Right renal cortex interstitium (tissue), 3 donors: ENCODE results near the gene ERICH2. TPM values are rescaled to one million over a fixed set of nuclear protein-coding genes. Genes with fewer than 3 reads are reported as not detected.
"Not testable (repeated sequence)": the region's sequence is repeated elsewhere in the genome, so short reads cannot be mapped to it uniquely, and the experiment has no call there.

Experiments
- DNase-seq, 3 donors: peaks; one replicate each; pipeline ENCODE4 v3.0.0-alpha.2; 2013; ENCODE audit warnings: low read depth in 3 of 3, low spot score in 2 of 3
- polyA plus RNA-seq, 3 donors: library from polyadenylated mRNA; unstranded; fragments of 120-200 nt; gene quantifications; one replicate each; pipeline ENCODE4 v1.2.1, GENCODE V29; 2013; ENCODE audit not compliant: insufficient read length in 3 of 3

Gene ERICH2
- polyA plus RNA-seq, result 1 to 10 TPM; 2.2 to 3.1 (median 2.7) TPM

DNA sequence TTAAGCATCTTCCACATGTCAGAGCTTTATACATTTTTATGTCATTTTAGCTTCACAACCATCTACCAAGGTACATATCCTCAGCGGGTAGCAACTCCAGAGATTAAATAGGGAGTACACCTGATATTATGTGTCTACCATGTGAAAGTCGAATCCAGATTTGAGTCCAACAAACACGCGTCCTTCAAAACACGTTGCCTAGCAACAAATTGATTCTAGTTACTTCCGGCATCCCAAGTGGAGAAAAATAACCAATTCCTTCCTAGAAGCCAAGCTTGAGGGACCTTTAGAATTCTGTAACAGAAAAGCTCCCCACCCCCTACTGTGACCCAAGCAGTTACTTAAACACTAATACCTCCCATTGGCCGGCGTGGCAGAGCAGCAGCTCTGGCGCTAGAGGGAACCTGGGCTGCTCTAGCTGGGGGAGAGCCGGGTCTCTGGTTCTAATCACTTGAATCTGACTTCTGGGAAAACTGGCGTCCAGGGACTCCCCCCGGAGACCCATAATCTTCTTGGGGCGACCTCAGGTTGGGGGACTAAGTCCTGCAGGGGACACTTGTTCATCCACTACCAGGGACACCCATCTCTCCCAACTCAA, at the start of gene ERICH2:
Gene ERICH2, plus strand, starts transcription at position 371 of the 598 bp plus-strand sequence. CDS start 304 bp downstream, outside the sequence.
- peak; percentile 31 to 50 (median 39) for DNase-seq

- no peak for DNase-seq
These were observed 48.5 kb upstream of the ERICH2 start for GRCh38 chr2:170721678-170722077.

- DNase-seq, result no peak
These were observed 47.9 kb upstream of the ERICH2 start for GRCh38 chr2:170722301-170722700.

- DNase-seq, result no peak
These were observed 46.7 kb upstream of the ERICH2 start for GRCh38 chr2:170723446-170723958.

DNA sequence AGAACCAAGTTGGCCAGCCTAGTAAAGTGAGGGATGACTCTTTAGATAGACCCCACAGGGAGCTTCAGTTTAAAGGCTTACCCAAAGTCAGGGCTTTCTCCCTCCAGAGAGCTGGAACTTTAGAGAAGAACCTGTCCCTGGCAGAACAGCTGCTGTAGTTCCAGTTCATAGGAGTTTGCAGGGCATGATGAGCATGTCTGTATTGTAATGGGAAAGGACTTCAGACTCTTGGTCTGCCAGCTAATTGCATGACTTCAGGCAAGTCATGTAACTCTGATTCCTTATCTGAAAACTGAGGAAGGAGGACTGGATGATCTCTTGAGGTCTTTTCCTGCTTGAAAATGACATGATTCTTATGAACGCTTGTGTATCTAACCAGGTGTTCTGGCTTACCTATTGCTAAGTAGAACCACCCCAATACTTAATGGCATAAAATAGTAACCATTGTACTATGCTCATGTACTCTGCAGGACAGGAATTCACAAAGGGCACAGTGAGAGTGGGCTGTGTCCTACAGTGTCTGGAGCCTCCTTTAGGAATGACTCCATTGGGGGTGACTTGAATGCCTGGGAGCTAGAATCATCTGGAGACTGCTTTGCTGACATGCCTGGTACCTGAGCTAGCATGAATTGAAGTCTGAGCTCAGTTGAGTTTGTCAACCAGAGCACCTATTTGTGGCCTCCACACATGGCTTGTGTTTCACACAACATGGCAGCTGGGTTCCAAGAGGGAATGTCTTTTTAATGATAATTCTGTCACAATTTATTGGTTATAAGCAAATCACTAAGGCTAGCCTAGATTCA, 36.2 kb upstream of the ERICH2 start:
- no peak for DNase-seq

GRCh38 chr2:170734601-170735000, 35.6 kb upstream of the ERICH2 start:
- DNase-seq, result not testable (repeated sequence)

DNA sequence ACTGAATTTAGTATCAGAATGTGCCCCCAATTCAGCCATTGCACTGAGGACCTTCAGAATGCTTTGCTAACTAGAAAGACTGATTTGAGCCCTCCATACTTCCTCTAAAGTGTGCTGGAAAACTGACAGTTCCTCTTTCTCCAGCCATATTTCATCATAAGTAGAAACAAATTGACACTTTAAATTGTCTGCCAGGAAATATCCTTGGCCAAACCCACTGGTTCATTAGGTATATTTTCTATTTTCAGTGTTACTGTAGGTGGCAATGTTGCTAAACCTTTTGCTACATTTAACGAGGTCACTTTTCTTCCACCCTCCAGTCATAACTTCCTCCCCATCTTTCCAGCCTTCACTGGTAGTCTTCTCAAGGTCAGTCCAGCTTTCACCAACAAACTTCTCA, 33.5 kb upstream of the ERICH2 start:
- no peak for DNase-seq

DNA sequence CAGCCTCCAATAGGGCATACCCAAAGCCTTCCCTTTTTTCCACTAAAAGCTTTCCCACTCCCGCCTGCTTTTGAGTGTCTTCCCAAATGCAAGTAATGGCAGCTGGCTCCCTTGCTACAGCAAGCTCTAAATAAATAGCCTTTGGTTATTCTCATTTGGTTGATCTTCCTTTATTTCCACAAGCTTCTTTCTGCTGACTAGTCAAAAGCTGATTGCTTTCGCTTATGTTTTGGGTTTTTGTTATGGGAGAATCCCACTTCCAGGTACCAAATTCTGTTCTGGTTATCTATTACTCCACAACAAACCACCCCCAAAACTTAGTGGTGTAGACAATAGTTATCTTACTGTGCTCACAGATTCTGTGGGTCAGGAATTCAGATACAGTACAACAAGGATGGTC, 32.8 kb upstream of the ERICH2 start:
- DNase-seq, result no peak

- no peak for DNase-seq
These were observed 32.4 kb upstream of the ERICH2 start for GRCh38 chr2:170737821-170738220.

GRCh38 chr2:170739048-170739447, 31.1 kb upstream of the ERICH2 start:
- DNase-seq, result no peak

- DNase-seq, result no peak
These were observed 30.6 kb upstream of the ERICH2 start for GRCh38 chr2:170739507-170740046.

DNA sequence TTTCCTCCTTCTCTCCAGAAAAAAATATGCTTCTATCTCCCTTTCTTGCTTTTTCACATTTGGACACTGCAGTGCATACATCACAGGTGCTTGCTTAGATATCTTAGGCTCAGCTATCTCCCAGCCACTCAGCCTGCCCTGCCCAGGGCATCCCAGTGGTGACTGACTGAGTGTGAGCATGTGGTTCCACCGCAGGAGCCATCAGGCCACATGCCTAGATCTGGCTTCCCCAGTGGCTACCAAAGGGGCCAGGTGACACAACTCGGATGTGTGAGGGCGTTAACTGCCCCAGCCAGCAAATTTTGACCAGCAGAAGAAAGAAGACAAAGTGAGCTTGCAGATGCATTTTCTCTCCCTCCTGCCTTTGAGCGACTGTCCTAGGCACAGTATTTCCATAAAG, 29.5 kb upstream of the ERICH2 start:
- DNase-seq, result no peak

DNA sequence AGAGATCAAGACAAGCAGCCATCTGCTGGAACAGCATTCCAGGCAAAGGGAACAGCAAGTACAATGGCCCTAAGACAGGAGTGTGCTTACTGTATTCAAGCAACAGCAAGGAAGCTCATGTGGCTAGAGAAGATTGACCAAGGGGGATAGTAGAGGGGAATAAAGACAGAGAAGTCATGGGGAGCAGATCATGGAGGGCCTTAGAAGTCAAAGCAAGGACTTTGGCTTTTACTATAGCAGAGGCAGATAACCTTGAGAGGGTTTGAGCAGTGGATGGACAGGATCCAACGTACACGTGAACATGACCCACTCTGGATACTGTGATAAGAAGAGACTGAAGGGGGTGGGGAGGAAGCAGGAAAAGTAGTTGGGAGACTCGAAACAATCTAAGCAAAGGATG, 28.2 kb upstream of the ERICH2 start:
- no peak for DNase-seq

GRCh38 chr2:170742896-170743529, 27.2 kb upstream of the ERICH2 start:
- no peak for DNase-seq

- DNase-seq, result no peak
These were observed 26.5 kb upstream of the ERICH2 start for GRCh38 chr2:170743530-170744239.

DNA sequence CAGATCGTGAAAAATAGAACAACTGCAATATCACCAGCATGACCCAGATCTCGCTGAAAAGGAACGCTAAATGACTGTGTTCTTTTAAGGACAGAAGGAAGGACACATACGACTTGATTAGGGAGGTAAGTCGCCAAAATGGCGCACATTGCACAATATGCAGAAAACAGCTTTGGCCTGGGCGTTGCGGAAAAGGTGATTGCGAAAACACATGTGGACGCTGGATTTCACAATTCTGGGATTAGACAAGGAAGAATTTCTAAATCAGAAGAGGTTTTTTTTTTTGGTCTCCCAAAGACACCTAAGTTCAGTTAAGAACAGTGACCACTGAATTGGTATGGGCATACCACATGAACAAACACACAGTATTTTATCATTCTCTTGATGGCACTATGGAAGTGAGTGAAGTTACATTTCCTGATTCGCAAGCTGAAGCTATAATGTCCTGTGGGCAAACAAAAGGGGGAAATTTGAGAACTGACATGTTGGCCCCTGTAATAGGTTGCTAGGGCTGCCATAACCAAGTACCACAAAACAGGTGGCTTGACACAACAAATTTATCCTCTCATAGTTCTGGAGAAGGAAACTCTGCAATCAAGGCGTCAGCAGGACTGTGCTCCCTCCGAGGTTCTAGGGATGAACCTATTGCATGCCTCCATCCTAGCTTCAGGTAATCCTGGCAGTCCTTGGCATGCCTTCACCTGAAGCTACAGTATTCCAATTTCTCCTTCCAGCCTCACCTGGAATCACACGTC, 25.8 kb upstream of the ERICH2 start:
- DNase-seq, result no peak

GRCh38 chr2:170745305-170745704, 24.9 kb upstream of the ERICH2 start:
- no peak for DNase-seq

GRCh38 chr2:170747921-170748320, 22.3 kb upstream of the ERICH2 start:
- DNase-seq, result no peak

DNA sequence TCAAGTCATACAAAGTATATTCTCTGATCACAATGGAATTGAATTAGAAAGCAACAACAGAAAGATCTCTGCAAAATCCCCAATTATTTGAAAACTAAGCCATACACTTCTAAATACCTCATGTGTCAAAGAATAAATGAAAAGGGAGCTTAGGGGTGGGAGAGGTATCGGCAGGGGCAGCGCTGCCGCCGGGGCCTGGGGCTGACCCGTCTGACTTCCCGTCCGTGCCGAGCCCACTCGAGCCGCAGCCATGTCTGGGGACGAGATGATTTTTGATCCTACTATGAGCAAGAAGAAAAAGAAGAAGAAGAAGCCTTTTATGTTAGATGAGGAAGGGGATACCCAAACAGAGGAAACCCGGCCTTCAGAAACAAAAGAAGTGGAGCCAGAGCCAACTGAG, 18.6 kb upstream of the ERICH2 start:
- DNase-seq, result not testable (repeated sequence)

GRCh38 chr2:170761572-170761971, 8.6 kb upstream of the ERICH2 start:
- DNase-seq, result no peak
